ENCODE data around the gene SLAIN1.

SLAIN1 gene

DNA sequence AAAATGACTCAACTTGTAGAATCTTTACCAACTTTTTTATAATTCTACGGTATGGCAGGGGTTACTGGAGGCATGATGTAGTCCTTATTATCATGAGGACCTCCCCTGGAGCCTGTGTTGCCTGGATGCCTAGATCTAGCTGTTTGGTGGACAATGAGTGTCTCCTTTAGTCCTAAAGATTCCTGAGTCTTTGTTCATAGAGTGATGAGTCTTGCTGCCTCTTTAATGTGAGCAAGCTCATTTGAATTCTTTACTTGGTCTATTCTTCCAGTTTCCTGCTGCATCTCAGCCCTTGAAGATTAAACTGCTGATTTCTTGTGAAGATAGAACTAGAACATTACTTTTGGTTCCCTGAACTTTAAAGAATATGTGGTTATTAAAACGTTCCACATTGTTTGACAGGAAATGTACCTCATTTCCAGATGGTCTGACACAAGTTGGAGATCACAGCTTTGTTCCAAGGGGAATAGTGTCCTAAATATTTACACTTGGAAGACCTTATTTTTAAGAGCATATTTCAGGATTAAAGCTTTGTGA is 51.9 kb downstream of the SLAIN1 start:
- no peak for DNase-seq (ENCODE audit: insufficient read length, low spot score)
- no peak for TF ChIP-seq POLR2A (IDR thresholded peaks at IDR 0.05; ENCODE audit: low read depth, low read length)
- no peak for FAIRE-seq

DNA sequence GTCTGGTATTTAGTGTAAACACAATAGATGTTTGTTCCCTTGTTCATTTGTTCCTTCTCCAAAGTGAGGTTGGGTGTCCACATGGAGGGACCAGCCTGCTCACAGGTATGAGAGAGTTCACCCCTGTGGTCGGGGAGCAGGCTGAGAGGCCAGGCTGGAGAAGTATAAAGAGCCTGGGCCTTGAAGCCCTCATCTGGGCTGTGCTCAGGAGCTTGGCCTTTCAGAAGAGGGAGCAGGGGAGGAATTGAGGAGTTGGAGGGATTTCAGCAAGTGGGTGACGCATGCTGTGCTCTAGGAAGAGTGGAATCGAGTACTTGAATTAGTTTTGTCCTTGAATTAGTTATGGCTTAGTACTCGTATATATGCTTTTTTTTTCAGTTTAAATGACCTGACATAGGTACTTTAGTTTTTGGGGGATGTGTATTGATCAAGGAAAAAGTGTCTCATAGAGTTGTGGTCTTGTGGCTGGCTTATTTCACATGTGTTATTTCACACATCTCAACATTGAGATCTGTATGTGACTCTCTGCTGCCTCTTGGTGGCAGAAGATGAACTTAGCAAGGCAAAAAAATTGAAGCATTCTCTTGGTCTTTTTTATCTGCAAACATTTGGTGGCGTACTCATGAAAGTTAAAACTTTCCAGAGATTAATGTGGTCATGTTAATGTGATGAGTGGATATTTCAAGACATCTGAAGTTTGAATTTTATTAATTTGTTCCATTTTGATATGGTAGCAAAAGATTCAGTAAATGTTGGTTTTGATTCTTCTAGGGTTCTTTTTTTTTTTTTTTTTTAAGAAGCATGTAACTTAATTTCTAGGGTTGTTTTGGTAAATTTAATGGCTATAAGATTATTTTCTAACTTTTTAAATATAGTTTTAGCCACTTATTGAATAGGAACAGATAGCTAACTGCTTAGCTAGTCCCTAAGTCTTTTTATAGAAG is 54.3 kb downstream of the SLAIN1 start:
- peak; percentile 36 for FAIRE-seq
- peak; percentile 7 for DNase-seq (ENCODE audit: insufficient read length, low spot score)
- TF ChIP-seq POLR2A (IDR thresholded peaks at IDR 0.05; ENCODE audit: low read depth, low read length), result no peak

DNA sequence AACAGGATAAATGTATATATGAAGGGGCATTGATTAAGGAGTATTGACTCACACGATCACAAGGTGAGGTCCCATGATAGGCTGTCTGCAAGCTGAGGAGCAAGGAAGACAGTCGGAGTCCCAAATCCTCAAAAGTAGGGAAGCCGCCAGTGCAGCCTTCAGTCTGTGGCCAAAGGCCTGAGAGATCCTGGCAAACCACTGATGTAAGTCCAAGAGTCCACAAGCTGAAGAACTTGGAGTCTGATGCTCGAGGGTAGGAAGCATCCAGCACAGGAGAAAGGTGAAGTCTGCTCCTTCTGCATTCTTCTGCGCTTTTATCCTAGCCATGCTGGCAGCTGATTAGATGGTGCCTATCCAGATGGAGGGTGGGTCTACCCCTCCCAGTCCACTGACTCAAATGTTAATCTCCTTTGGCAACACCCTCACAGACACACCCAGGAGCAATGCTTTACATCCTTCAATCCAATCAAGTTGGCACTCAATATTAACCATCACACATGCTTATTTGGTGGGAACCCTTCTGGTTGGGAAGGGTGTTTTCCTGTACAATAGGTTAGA is 55.1 kb downstream of the SLAIN1 start:
- no peak for TF ChIP-seq POLR2A (IDR thresholded peaks at IDR 0.05; ENCODE audit: low read depth, low read length)

DNA sequence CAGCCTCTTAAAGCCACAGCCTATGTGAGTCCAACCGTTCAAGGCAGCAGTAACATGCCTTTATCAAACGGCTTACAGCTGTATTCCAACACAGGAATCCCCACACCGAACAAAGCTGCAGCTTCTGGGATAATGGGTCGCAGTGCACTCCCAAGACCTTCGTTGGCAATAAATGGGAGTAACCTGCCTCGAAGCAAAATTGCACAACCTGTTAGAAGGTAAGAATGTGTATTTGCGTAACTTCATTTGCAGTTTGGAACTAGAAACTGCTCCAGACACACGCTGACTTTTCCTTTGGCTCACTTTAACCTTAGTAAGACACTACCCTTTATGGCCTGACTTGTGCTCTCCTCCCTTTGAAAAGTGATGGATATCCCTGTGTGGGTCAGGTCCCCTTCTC is 63.4 kb downstream of the SLAIN1 start:
- no peak for TF ChIP-seq POLR2A (IDR thresholded peaks at IDR 0.05; ENCODE audit: low read depth, low read length)
- FAIRE-seq (no peak), DNase-seq (ENCODE audit: insufficient read length, low spot score) (no peak)

More for the DNA sequence above, 55.1 kb downstream of the SLAIN1 start:
- no peak for FAIRE-seq
- DNase-seq (ENCODE audit: insufficient read length, low spot score), result no peak

DNA sequence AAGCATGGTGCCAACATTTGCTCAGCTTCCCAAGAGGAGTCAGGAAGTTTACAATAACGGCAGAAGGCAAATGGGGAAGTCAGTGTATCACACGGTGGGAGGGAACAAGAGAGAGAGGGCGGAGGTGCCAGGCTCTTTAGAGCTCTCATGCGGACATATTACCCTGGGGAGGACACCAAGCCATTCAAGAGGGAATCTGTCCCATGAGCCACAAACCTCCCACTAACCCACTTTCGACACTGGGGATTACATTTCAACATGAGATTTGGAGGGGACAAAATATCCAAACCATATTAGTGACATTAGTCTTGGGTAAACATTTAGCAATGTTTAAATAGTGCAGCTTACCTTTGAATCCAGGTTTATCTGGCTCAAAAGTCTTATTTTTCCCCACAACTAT is 69.9 kb downstream of the SLAIN1 start:
- no peak for TF ChIP-seq POLR2A (IDR thresholded peaks at IDR 0.05; ENCODE audit: low read depth, low read length)
- FAIRE-seq (no peak), DNase-seq (ENCODE audit: insufficient read length, low spot score) (no peak)

DNA sequence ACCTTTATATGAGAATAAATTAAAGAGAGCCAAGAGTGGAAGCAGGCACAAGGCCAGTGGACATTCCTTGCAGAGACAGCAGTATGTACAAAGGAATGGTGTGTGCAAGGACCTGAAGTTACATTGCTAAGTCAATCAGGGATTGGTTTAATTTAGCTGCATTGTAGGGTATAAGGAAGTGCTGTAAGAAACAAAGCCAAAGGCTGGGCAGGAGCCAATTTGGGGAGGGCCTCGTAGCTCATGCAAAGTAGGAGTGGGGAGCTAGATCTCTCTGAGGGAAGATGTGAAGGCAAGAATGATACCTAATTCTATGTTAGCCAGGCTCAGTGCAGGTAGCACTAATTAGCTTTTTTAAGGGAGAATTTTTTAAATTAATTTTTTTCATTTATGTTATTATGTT is 76.7 kb downstream of the SLAIN1 start:
- FAIRE-seq (no peak), DNase-seq (ENCODE audit: insufficient read length, low spot score) (no peak)
- TF ChIP-seq POLR2A (IDR thresholded peaks at IDR 0.05; ENCODE audit: low read depth, low read length), result no peak

DNA sequence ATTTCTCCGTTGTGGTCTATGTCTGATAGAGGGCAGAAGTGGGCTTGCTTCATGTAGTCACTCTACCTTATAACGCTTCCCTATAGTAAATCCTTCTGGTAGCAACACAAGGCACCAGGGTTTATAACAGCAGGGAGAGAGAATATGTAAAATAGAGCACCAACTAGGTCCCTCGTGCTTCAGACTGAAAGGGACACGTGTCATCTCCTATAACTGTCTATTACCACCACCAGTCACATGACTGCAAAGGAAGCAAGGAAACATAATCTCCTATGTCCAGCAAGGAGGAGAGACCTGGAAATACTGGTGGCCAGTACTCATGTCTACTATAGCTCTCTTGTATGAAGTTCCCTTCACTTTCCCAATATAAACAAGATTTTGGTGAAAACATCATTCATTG is 79.2 kb downstream of the SLAIN1 start:
- DNase-seq (ENCODE audit: insufficient read length, low spot score) (no peak), FAIRE-seq (no peak)
- no peak for TF ChIP-seq POLR2A (IDR thresholded peaks at IDR 0.05; ENCODE audit: low read depth, low read length)

DNA sequence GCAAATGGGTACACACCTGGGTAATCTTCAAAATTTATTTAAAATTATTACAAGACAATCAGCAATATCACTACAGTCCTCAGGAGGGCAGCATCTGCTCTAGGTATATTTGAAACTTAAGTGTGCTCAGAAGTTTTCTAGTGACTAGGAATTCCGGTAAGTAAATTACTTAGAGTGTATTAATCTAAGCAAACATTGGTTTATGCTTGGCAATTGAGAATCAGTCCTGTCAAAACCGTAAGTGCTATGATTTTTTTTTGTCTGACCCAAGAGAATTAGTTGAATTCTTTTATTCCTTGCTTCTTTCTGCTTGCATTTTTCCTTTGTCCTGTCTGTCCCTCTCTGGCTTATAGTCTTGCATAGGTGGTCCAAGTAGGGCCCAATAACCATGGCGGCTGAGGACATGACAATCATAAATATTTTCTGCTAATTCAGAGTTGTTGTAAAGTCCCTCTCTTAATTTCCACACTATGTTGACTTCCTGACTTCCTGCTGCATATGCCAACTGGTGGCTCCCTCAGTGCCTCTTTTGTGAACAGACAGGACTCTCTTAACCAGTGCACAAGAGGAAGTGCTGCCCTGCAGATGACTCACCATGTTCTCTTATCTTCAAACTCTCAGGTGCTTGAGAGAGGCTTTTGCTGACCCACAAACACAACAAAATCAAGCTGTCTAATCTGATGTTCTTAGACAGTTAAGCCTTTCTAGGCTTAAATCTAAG is 82.2 kb downstream of the SLAIN1 start:
- FAIRE-seq (no peak), DNase-seq (ENCODE audit: insufficient read length, low spot score) (no peak)
- TF ChIP-seq POLR2A (IDR thresholded peaks at IDR 0.05; ENCODE audit: low read depth, low read length), result no peak

DNA sequence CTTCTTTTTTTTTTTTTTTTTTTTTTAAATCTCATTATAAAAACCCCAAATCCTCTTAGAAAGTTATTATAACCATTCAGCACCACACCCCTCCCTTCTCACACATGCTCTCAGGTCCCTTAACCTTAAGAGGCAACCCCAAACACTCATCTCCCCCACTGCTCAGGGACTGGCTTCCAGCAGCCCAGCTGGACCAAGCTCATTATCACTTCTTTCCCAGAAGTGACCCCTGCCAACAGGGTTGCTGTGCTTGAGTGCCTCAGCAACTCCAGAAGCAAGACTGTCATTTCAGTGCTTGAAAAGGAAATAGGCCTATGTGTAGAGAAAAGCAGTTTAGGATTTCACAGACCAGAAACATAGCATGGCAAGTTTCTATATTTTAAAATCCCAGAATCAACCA is 84.3 kb downstream of the SLAIN1 start:
- FAIRE-seq (no peak), DNase-seq (ENCODE audit: insufficient read length, low spot score) (no peak)
- TF ChIP-seq POLR2A (IDR thresholded peaks at IDR 0.05; ENCODE audit: low read depth, low read length), result no peak

DNA sequence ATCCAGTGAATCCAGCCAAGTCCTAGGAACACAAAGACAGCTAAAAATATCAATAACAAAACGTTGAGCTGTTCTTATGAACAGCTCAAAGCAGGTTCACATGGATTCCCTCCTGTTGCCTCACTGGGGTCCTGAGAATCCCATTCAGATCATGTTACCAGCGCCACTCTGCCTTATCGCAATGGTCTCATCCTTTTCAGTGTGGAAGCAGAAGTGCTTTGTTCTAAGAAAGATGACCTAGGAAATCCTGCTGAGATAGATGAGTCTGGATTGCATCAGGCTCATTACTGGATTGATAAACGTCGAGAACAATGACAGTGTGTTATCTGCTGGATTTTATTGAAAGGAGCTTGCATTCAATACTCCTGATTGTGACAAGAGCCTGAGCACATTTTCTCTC is 87.0 kb downstream of the SLAIN1 start:
- FAIRE-seq, result no peak
- TF ChIP-seq POLR2A (IDR thresholded peaks at IDR 0.05; ENCODE audit: low read depth, low read length), result no peak
- DNase-seq (ENCODE audit: insufficient read length, low spot score), result no peak

DNA sequence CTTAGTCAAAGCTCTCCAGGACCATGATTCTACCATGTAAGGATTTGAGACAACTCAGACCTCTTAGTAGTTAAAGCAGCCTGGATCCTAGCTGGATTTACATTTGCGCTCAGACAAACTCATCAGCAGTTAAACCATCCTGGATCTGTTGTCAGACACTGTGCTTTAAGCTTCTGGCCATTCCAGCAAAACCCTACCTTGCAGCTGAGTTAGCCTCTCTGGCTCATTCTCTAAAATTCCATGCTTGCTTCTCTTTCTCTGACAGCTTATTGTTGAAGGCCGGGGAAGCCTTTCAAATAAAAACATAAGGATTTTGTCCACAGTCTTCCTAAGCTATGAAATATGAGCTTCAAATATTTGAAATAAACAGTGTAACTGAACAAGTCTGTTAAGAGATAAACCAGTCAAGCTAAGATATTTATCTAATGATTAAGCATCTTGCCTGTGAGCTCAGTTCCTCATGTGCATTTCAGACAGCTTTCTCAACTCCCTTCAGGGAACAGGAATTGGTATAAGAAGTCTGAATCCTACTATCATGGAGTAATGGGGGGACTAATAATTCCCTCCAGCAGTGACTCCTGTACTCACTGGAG is 89.3 kb downstream of the SLAIN1 start:
- DNase-seq (ENCODE audit: insufficient read length, low spot score) (no peak), FAIRE-seq (no peak)
- TF ChIP-seq POLR2A (IDR thresholded peaks at IDR 0.05; ENCODE audit: low read depth, low read length), result no peak

DNA sequence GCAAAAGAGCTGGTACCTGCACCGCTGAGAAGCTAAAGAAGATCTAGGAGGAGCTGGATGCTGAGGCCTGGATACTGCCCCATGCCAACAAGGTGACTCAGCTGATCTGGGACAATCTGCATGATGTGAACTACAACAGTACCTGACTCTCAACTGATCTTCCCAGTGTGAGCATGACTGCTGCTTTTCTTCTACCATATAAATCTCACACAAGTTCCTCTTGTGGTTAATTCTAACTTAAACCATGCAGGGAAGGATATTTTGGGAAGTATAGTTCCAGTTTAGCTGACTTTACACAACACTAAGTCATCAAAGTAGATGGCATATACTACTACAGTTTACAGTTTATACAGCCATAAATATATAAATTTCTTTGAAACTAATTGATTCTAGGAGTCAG is 91.9 kb downstream of the SLAIN1 start:
- DNase-seq (ENCODE audit: insufficient read length, low spot score) (no peak), FAIRE-seq (no peak)
- no peak for TF ChIP-seq POLR2A (IDR thresholded peaks at IDR 0.05; ENCODE audit: low read depth, low read length)

DNA sequence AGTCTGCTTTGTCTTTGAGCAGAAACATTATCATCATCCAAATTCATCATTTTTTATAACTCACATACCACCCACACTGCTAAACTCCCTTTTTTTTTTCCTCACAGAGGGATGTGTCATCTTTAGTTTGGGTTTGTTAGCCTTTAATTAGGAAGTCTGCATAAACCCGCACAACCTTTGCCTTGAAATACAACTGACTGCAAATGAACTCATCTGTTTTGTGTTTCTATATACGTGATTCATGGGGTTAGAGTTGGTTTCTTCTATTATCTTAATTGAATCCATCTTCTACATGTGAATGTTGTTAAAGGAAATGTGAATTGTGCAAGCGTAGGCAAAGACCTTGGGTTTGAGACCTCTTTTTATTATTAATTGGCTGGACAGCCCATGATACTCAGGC is 102.7 kb downstream of the SLAIN1 start:
- no peak for DNase-seq (ENCODE audit: insufficient read length, low spot score)
- no peak for FAIRE-seq
- no peak for TF ChIP-seq POLR2A (IDR thresholded peaks at IDR 0.05; ENCODE audit: low read depth, low read length)

DNA sequence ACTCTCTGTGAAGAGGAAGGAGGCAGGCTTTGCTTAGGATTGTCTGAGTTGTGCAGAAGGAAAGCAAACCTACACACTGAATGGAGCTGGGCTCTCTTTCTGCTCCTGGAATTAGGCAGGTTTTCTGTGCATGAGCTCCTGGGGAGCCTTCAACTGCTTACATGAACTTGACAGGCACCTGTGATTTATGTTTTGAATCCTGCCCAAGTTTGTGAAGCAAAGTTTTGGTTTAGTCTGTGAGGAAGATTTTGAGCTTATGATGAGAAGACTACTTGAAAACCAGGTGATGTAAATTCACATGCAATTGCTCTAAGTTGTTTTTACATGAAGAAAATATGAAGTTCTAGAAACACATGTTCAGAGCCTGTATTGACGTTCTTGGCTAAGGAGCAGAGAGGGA is 109.0 kb downstream of the SLAIN1 start:
- FAIRE-seq (no peak), DNase-seq (ENCODE audit: insufficient read length, low spot score) (no peak)
- TF ChIP-seq POLR2A (IDR thresholded peaks at IDR 0.05; ENCODE audit: low read depth, low read length), result no peak

All from H54 (cell line).